T1000 (cell line): Measurements from ENCODE around the gene KAZN.
A peak's percentile ranks its signal among the peaks of the same experiment; 100 is the strongest.

Source experiments
- DNase-seq: peaks from one replicate; lab custom pipeline; 2025; ENCODE audit warnings: mixed read lengths; lab: John Stamatoyannopoulos, UW

Gene KAZN

DNA sequence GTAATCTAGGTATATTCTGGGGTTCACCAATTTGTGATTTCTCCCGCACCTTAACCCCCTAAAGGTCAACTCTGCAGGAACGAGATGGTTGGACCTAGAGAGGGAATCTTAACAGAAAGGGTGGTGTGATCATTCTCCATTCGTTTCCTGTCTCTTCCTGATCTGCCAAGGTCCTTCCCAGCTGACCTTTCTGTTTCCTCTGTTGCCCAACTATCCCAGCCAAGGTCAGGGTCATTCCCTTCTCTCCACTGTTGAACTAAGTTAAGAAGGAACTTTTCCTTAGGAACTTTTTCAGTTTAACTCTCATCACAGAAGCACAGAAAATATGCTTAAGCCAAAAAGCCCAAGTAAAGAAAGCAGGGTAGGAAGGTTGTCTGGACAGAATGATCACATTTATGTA is 49.3 kb downstream of the KAZN start:
- DNase-seq: no peak

DNA sequence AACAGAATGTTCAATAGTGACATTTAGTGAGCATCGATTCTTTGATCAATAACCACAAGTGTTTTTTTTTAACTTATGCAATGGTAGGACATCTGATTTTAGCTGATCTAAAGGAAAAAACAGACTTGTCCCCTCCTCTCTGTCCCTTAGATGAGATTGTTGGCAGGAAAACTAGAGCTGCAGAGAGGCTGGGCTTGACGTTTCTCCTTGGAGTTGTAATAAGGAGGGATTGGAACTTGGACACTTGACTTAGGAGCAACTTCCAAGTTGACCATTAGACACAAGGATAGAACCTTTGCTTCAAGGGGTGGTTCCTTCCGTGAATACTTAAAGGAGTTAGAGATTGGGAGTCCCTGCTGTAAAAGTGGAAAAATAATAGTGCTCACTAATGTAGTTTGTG is 49.9 kb downstream of the KAZN start:
- no peak for DNase-seq

DNA sequence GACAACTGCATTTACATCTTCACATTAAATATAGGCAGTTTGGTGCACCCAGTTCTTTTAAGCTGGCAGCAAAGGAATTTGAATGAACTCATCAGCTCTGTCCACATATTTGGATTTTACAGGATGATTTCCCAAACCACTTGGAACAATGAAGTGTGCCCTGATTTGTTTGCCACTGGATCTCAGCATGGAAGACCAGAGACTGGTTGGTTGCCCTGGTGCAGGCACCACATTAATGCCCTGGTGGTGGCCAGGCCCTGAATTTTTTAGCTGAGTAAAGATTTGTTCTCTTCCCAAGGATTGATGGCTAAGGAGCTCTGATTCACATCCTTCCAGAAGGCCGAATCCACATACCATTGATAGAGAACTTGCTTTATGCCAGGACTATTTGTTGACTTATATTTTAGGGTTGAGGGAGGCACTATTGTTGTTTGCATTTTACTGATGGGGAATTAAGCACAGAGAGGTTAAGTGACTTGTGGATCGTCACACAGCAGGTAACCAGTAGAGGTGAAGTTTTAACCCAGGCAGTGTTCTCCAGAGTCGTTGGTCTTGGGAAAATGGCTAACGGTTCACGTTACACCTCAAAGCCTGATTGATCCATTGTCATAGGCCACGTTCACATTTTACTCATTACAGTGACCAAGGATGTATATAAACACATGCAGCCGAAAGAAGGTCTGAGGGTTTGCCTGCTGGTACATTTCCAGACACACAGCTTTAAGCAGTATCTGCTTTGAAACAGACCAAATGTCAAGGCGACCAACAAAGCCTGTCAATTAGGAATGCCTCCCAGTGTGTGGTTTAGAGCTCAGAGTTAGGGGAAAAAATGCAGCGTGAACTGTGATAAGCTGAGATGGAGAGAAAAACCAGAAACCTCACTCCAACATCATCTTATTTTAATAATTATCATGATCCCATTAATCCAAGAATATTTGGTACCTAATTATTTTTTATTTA is 50.7 kb downstream of the KAZN start:
- no peak for DNase-seq

DNA sequence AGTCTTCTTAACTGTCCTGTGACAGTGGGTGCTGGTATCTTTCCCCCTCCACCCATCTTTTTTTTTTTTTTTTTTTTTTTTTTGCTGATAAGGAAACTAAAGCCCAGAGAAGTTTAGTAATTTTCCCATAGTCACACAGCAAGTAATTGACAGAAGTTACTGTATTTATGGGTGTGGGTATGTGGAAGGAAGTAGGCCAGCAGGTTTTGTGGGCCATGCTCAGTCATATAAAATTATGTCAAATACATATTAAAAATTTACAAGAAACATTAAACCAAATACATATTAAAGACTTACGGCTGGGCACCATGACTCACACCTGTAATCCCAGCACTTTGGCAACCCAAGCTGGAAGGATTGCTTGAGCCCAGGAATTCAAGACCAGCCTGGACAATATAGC is 51.5 kb downstream of the KAZN start:
- peak; percentile 3 for DNase-seq

DNA sequence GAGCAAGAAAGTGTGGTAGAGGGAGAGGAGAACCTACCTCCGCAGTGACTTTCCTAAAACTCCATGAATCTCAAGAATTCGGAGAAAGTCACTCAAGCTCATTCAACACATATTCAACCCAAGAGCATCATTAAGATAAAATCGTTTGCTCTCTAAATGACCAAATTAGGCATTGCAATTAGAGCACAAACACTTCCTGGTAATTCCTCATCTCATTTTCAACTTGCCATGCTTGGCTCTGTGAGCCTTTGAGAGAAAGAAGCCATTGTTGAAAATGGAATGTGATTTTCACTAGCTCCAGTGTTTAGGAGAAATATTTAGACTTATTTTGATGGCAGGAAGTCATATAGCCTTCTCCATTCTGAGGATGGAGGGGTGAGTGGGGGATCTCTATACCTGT is 52.5 kb downstream of the KAZN start:
- DNase-seq: no peak

DNA sequence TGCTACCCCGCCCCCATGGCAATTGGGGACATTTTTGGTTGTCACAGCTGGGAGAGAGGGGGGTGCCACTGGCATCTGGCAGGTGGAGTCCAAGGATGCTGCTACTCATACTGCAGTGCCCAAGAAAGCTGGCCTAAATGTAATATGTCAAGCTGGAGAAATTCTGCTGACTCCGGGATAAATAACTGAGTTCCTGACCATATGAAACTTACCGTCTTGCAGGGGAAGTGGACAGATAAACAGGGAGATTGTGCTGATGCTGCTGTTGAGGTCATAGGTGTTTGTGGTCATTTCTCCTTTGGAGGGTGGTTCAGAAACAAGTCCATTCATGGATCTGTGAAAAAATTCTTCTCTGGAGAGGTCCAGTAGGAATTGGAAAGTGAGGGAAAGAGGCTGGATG is 54.4 kb downstream of the KAZN start:
- no peak for DNase-seq

DNA sequence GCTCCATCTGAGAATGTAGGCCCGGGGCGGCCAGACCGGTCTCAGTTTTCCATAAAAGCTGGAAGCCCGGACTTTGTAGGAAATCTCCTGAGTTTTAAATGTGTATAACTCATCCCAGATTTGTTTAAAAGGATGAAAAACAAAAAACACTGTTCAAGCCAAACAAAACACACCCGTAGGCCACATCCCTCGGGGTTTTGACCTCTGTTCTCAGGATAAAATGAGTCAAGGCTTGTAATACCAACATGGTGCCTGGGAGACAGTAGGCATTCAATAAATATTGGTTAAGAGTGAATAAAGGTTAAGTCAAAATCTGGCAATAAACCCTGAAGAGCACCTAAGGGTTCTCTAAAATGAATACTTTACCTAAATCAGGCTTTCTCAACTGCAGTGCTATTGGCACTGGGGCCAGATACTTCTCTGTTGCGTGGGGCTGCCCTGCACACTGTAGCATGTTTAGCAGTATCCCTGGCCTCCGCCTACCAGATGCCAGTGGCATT is 55.0 kb downstream of the KAZN start:
- peak; percentile 76 for DNase-seq

DNA sequence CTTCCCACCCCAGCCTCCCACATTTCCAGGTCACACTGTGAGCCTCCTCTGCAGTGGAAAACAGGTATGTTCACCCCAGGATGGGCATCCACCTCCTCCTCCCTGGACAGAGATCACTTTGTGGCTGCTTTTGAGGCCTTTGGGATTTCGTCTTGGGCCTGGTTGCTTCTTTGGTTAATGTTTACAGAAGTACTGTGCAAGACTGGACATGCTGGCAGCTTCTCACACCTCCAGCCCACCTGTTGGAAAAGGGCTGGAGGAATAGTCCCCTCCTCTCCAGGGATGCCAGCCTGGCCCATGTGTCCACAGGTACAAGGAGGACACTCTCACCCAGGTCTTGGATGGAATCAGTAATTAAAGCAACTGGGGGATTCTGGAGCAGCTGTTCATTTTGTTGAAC is 56.1 kb downstream of the KAZN start:
- no peak for DNase-seq

DNA sequence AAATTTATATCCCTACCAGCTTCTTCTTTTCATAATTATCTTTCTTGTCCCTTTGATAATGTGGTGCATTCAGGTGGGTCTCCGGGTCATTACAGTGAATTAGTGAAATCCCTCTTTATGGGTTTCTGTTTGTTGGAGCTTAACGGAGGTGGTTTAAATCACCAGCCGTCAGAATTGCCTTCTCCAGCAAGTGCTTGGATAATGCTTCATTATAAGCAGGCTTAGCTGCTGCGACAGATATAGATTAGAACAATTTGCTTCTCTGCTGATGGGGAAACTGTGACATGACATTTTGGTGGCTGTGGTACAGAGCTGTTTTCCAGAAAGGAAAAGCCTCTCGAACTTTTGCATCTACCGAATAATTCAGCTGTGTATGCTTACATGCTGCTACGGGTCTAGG is 56.9 kb downstream of the KAZN start:
- DNase-seq: no peak

DNA sequence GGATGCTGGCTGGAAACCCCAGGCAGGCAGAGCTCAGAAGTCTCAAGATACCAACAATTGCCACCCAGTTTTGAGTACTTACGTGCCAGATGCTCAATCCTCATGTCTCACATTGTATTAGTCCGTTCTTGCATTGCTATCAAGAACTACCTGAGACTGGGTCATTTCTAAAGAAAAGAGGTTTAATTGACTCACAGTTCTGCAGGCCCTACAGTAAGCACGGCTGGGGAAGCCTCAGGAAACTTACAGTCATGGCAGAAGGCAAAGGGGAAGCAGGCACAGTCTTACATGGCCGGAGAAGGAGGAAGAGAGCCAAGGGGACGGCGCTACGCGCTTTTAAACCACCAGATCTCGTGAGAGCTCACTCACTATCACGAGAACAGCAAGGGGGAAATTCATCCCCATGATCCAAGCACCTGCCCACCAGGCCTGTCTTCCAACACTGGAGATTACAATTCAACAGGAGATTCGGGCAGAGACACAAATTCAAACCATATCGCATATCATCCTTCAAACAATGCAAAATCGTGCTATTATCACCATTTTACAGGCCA is 58.0 kb downstream of the KAZN start:
- no peak for DNase-seq

DNA sequence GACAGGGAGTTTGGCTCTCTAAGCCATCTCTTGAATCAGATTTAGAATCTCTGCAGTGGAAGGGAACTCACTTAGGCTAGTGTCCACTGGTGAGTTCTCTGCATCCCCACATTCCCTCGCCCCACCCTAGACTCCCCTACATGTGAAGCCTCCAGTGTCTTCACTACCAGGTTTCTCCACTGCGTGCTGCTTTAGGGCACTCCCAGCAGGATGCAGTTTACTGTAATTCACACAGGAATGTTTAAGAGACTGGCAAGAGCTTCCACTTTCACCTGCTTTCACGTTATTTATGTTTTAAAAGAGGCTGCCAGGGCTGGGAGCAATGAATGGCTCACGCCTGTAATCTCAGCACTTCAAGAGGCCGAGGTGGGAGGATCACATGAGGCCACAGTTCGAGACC is 60.2 kb downstream of the KAZN start:
- DNase-seq: no peak

DNA sequence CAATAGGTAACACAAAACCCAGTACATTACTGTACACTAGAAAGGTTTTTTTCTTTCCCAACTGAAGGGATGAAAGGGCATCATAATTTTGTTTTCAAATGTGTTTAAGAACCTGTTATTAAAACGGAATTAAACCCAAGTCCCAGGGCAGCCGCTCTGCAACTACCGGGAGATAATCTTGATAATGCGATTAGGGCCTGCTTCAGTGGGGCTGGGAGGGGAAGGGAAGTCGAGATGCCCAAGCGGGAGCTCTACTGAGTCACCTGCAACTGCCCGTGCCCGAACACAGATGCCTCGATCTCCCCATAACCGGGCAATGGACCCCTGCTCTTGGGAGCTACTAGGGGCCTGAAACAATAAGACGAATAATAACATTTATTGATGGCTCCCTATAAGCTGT is 61.4 kb downstream of the KAZN start:
- DNase-seq: no peak

DNA sequence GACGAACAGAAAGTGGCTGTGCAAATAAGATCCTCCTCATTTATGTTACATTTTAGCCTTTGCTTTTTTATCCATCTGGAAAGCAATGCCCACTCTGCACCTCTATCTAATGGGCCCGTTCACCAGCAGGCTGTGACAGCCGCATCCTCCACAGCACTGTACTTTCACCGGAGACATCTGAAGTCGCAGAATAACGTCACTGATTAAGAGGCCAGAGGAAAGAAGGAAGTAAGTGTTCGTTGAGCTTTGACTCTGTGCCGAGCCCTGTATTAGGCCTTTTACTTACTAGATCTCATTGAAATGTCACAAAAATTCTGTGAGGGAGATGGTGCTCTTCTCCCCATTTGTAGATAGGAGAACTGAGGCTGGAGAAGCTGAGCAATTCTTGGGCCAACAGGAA is 62.3 kb downstream of the KAZN start:
- no peak for DNase-seq

DNA sequence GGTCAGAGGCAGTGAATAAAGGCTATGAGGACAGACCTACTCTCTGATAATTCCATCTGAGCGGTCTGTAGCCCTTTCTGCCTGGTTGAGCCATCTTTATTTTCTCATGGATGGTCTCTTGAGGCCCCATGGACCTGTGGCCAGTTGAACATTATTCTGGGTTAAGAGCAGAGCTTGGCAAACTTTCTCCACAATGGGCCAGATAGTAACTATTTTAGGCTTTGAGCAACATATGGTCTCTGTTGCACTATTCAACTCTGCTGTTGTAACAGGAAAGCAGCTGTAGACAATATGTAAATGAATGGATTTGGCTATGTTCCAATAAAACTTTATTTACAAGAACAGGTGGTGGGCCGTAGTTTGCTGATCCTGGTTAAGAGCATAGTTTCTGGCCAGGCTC is 62.7 kb downstream of the KAZN start:
- no peak for DNase-seq

DNA sequence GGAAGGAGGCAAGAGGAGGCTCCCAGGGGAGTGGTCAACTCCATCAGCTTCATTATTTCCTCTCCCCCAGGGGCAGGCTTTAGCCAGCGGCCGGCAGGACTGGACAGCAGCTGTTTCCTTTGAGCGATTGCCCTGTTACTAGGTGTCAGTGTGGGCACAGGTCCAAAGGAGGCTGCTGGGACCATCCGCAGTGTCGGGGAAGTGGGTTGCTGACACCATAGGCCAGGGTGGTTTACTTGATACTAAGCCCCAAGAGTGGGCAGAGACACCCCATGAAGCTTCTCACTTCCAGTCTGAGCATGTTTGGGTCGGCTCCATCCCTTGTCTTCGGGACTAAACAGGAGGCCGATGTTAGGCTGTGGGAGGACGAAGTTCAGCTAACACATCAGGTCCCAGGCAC is 63.6 kb downstream of the KAZN start:
- DNase-seq: no peak

DNA sequence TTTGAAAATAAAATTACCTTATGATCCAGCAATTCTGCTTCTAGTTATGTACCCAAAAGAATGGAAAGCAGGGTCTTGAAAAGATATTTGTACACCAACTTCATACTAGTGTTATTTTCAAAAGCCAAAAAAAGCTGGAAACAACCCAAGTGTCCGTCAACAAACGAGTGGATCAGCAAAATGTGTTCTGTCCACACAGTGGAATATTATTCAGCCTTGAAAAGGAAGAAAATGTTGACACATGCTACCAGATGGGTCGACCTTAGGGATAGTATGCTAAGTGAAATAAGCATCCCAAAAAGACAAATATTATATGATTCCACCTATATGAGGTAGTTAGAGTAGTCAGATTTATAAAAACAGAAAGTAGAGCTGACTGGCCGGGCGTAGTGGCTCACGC is 65.3 kb downstream of the KAZN start:
- DNase-seq: no peak

DNA sequence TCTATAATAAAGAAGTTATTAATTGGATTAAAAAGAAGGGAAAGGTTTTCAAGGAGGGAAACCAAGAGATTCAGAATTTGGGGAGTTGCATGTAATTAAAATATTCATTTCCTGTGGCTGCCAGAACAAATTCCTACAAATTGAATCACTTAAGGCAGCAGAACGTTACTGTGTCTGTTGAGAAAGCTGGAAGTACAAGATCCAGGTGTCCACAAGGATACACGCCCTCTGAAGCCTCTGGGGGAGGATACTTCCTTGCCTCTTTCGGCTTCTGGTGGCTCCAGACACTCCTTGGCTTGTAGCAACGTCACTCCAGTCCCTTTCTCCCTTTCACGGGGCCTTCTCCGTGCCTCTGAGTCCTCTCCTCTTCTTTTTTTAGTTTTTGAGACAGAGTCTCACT is 67.9 kb downstream of the KAZN start:
- DNase-seq: no peak

DNA sequence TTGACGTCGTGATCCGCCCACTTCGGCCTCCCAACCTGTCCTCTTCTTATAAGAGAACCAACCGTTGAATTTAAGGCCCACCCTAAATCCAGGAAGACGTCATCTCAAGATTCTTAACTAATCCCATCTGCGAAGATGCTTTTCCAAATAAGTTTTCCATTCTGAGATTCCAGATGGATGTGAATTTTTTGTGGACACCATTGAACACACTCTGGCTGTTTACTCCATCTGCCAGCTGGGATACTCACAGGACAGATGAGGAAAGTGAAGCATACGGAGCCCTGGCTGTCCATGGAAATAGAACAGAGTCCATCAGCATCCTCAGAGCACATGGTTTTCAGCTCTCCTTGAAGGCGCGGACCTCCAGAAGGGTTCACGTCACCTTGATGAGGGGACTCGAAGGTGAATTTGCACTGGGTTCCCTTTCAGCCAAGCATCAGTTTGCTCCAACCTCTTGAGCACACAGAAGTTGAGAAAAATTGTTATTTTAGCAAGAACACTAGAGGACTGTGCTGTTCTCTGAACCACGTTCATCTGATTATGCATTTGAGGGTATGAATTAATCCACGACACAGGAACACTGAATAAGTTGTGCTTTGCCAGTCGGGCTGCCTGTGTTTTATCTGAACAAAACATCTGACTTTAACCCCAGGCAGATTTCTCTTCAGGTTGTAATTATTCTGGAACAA is 68.6 kb downstream of the KAZN start:
- DNase-seq: no peak

DNA sequence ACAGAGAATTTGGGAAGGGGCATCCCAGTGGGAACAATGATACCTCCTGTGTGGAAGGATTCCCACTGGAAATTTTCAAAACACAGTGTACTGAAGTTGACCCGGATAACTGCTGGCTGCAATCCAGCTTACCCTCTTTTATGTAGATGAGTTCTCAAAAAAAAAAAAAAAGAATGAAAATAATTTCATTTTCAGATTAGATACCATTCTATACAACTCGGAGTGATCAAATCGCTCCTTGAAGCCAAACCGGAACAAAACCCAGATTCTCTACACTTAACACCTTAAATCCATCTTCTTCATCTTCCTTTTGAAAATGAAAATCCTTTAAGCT is 69.1 kb downstream of the KAZN start:
- DNase-seq: no peak

DNA sequence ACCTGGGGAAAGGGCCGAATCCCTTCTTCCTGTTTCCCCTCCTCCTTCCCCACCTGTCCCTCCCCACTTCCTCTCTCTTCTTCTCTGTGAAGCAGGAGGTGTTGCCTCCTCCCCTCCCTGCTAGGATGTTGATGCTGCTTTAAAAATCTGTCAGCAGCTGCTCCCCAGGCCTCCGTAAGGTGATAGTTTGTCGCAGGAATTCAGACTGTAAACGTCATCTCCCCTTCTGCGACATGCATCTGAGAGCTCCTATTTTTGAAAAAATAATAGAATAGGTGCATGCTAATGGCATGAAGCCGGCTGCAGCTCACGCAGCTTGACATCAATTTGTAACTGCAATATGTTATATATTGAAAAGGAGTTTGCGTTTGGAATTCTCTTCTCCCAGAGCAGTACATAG is 70.1 kb downstream of the KAZN start:
- no peak for DNase-seq

DNA sequence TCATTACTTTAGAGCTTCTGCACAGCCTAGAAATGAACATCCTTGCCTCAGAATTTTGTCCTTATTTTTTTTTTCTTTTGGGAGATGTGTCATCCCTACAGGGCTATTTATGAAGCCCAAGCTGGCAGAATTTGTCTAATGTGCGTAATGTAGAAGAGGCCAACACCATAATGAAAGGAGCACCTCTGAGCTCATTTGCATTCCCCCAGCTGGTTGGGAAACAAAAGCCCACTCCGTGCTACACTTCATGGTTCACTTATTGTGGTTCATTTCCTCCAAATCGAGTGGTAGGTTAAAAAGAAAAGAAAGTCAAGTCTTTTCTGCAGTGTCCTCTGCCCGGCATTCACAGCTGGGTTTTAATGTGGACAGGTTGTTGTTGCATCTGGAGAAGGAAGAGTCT is 73.5 kb downstream of the KAZN start:
- no peak for DNase-seq

DNA sequence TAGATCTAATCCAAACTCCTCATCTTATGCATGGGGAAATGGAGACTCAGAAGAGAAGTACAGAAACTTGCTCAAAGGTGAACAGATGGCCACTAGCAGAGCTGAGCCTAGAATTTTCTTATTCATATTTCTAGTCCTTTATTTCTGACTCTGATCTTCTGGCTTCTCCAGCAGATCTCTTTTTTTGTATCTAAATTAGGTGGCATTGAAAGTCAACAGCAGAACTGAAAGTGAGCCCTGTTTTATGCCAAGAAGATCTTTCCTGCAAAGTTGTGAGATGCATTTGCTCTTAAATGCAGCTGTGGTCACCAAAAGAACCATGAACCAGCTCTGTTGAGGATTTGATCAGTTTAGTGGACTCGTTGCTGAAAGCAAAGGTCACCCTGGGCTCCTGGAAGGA is 75.5 kb downstream of the KAZN start:
- no peak for DNase-seq

DNA sequence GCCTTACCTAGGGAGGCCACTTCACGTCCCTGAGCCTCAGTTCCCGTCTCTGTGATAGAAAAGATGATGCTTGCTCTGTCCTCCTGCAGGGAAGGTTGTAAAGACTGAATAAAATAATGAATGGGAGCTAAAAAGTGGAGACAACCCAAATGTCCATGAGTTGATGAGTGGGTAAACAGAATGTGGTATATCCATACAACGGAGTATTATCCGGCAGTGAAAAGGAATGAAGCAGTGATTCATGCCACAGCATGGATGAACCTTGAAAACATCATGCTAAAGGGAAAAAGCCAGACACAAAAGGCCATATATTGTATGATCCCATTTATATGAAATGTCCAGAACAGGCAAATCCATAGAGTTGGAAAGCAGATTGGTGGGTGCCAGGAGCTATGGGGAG is 77.9 kb downstream of the KAZN start:
- no peak for DNase-seq
